Heart right ventricle (tissue), 16 donors: ENCODE data around the gene C6orf47. TPM values are rescaled to one million over a fixed set of nuclear protein-coding genes. Genes with fewer than 3 reads are reported as not detected.
A peak's percentile ranks its signal among the peaks of the same experiment; 100 is the strongest.

Experiments used
- ATAC-seq, 8 donors: fragments of 200-7000 bp; cut with Tn5 transposase; one replicate each; pipeline ENCODE4 v1.9.1; 2020; ENCODE audit warnings: mild to moderate bottlenecking in 8 of 8, moderate library complexity in 8 of 8, moderate number of reproducible peaks in 1 of 8
- DNase-seq, 2 donors: peaks; one replicate each; pipeline ENCODE4 v3.0.0-alpha.2; 2020
- H3K27ac ChIP-seq, 10 donors: fragments of 200-600 bp; sonication (generic) in 2 of 10; one replicate each; pipeline versions ENCODE4 v1.5.0 to v1.8.0; 2020 to 2022; ENCODE audit warnings: mild to moderate bottlenecking in 3 of 10
- H3K27me3 ChIP-seq, 7 donors: fragments of 200-600 bp; one replicate each; pipeline ENCODE4 v1.8.0; 2021 to 2022; ENCODE audit warnings: mild to moderate bottlenecking in 2 of 7
- H3K36me3 ChIP-seq, 9 donors: fragments of 200-600 bp; sonication (generic) in 1 of 9; one replicate each; pipeline versions ENCODE4 v1.5.0 to v1.8.0; 2020 to 2022; ENCODE audit warnings: mild to moderate bottlenecking in 2 of 9
- H3K4me1 ChIP-seq, 9 donors: fragments of 200-600 bp; sonication (generic) in 1 of 9; one replicate each; pipeline versions ENCODE4 v1.5.0 to v1.8.0; 2020 to 2022; ENCODE audit warnings: mild to moderate bottlenecking in 4 of 9
- H3K4me3 ChIP-seq, 10 donors: fragments of 200-600 bp; sonication (generic) in 2 of 10; one replicate each; pipeline versions ENCODE4 v1.5.0 to v1.8.0; 2020 to 2022; ENCODE audit warnings: mild to moderate bottlenecking in 7 of 10, moderate library complexity in 2 of 10
- H3K9me3 ChIP-seq, 11 donors: fragments of 200-600 bp in 10 of 11; sonication (generic) in 2 of 11; one replicate each; pipeline versions ENCODE4 v1.5.0 to v1.8.0; 2013 to 2022; ENCODE audit warnings: mild to moderate bottlenecking in 2 of 11, control low read depth in 1 of 11, moderate library complexity in 1 of 11
- WGBS, 2 donors: extraction: QIAGEN DNeasy Blood & Tissue Kit; methylation state at CpG; one replicate each; pipeline ENCODE4 v1.1.7; 2013; ENCODE audit warnings: inconsistent platforms in 1 of 2; 5-methylcytosine and 5-hydroxymethylcytosine counted together
- intact Hi-C, 10 donors: fragments of 100-400 bp; cut with DNase I; formaldehyde crosslinking; loops; one replicate each; pipeline versions ENCODE4 v1.11.1 to v1.14.2; 2022
- polyA plus RNA-seq, 2 donors: library from polyadenylated mRNA; stranded (reverse); fragments of 200-250 nt; gene quantifications; one replicate each; pipeline ENCODE4 v1.2.3, GENCODE V29; 2013
- total RNA-seq, 10 donors: library from RNA; stranded (reverse); fragmentation: NEBNext Ultra II Directional in 3 of 10; extraction: Animal tissue kit (Norgen Biotek cat#: 25700) in 3 of 10; gene quantifications; one replicate each; pipeline versions ENCODE4 v1.2.1 to v1.2.4, GENCODE V29; 2021 to 2023
- TF ChIP-seq, protein P1 (sequence below), 9 donors: fragments of 200-600 bp; sonication (generic) in 2 of 9; IDR thresholded peaks; one replicate each; pipeline versions ENCODE4 v1.5.0 to v1.8.0; 2021 to 2022; ENCODE audit warnings: antibody characterized with exemption in 9 of 9, mild to moderate bottlenecking in 5 of 9, moderate library complexity in 1 of 9
- donor health status: Arrhythmogenic right ventricular cardiomyopathy.
- donor health status: ischemic (EF 13 %, LVEDD 7.1; RV severe dilation, severe dysfunction).
- donor health status: healthy with polysubstance abuse.
- donor health status: DM: no; HTN: yes; CAD: no.
- donor health status: DM: no; HTN: no; CAD: no.
- donor health status: ischemic (EF 25% LVEDD 6.9; RV normal size, moderate dysfunction).
- donor health status: ischemic (EF 25% LVEDD 5.7; RV mildly dilated, moderate dysfunction).
- donor health status: healthy.
- donor health status: DM: yes; HTN: yes; CAD: no.
- donor health status: Ischemic cardiomyopathy.
- donor health status: ischemic (EF 35%, LVEDD 5.7; RV mildly dilated, moderate dysfunction).
- donor health status: nonischemic (EF 11% LVEDD 7.7; RV severe dilation, severe dysfunction).
- donor health status: DM: yes; HTN: yes; CAD: no.
- donor health status: PGD.
- donor health status: ischemic (EF 29% LVEDD 5.4; RV normal size, mild dysfunction).
- donor health status: nonischemic (EF 23%, LVEDD 6.1; RV moderate dilation, normal function).

The C6orf47 gene
- total and polyA plus RNA-seq, 12 donors, result 15.9 to 23.3 (median 18.1) TPM

DNA sequence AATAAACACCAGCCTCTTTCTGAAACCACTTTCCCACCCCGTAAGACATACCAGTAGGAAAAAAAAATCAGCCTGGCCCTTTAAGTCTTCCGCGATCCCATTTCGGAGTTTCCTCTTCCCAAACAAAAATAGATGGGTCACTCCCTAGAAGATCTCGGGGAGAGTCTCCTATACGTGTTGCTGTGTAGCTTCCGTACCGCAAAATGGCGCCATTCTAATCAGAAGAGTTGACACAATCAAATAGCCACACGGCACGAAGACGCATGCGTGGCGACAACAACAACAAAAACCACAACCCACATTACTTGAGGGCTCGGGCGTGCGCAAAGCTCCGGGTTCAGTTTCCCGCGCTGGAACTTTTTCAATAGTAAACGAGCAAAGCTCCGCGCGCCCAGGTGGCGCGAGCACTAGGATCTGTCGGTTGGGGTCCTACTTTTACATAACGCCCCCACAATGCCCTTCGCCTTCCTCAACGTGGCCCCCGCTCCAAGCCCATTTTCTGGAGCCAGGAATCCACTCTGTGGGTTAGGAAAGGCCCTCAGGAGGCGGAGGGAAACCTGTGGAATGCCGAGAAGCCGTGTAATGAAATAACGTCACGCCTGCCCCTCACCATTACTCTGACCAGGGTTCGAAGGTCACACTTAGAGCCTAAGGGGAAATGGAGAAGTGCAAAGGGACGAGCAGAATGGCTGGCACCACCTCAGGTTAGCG, 4.4 kb upstream of the C6orf47 start, which contains the start of gene GPANK1:
GPANK1 (minus strand) TSS at position 208 of the 711 bp plus-strand sequence. CDS start 519 bp downstream, outside the sequence.
- Histone ChIP-seq H3K27ac (peak within 1 kb of the TSS; percentile 70 to 98 (median 96)), H3K27me3 (no peaks in the 10 kb centered on the region), H3K9me3 (no peaks in the 10 kb centered on the region), H3K36me3 (peaks cover 0 to 56% (median 31%) of the 10 kb centered on the region in 9 donors), H3K4me1 (peaks cover 14 to 63% (median 57%) of the 10 kb centered on the region in 9 donors), H3K4me3 (peak within 1 kb of the TSS; percentile 56 to 98 (median 82))
- ATAC-seq, result peak; percentile 47 to 86 (median 73)
- DNase-seq, result peak; percentile 86 to 95
- TF ChIP-seq, protein P1, sequence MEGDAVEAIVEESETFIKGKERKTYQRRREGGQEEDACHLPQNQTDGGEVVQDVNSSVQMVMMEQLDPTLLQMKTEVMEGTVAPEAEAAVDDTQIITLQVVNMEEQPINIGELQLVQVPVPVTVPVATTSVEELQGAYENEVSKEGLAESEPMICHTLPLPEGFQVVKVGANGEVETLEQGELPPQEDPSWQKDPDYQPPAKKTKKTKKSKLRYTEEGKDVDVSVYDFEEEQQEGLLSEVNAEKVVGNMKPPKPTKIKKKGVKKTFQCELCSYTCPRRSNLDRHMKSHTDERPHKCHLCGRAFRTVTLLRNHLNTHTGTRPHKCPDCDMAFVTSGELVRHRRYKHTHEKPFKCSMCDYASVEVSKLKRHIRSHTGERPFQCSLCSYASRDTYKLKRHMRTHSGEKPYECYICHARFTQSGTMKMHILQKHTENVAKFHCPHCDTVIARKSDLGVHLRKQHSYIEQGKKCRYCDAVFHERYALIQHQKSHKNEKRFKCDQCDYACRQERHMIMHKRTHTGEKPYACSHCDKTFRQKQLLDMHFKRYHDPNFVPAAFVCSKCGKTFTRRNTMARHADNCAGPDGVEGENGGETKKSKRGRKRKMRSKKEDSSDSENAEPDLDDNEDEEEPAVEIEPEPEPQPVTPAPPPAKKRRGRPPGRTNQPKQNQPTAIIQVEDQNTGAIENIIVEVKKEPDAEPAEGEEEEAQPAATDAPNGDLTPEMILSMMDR (IDR thresholded peaks at IDR 0.05), result no peak
- intact Hi-C loops, result loop anchor here in 2 of 10 donors (5.0 to 10.0 kb wide), 4 partner anchors 123 to 1750 kb away; partner anchors contain the start of genes CUTA (in 1 of the 2), DDX39B (in 1 of the 2) and PHF1 (in 1 of the 2)
- 0 to 1% methylated on average over 39 of the region's 39 CpGs for WGBS, 2 donors

DNA sequence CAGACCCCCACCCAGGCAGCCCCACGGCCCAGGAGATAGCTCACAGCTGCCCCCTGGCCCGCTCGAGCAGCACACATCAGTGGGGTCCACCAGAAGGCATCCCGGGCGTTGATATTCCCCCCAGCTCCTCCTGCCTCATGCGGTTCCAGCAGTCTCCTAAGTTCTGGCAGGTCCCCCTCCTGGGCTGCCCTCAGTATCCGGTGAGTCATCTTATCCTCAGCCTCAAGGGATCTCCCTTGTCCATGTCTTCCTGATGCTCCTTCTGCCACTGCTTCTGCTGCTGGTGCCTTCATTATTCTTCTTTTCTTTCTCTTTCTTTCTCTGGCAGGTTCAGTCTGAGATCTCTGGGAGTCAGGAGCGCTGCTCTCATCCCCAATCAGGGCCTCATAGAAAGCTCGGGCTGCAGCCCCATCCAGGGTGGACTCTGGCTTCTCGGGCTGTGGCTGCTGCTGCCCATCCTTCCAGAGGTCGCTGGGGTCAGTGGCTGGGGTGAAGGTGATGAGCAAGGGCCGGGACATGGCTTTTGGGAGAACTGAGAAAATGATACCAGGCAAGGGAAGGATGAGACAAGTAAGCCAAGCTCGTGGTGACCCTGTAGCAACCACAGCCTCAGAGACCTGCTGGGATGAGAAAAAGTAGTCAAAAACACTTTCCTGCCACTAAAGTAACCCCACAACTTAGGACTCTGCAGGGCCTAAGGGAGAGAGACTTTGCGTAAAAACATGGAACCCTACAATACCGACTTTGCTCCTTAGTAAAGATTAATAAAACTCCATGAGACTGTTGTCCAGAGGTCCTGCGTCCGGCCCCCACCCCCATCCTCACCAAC, 3.6 kb upstream of the C6orf47 start:
- H3K27ac ChIP-seq, result peak overlapping the region; percentile 49 to 98 (median 96)
- H3K27me3 ChIP-seq, result no peaks in the 10 kb centered on the region
- DNase-seq (peak; percentile 29 to 56), ATAC-seq (peak in 1 of 8 donors; percentile 11)
- peak overlapping the region; percentile 56 to 98 (median 82) for H3K4me3 ChIP-seq
- TF ChIP-seq, protein P1 (IDR thresholded peaks at IDR 0.05), result no peak
- WGBS, 2 donors, result 8 to 11% methylated on average over 17 of the region's 17 CpGs
- H3K36me3 ChIP-seq, result peaks cover 0 to 48% (median 24%) of the 10 kb centered on the region in 9 donors
- no peaks in the 10 kb centered on the region for H3K9me3 ChIP-seq
- intact Hi-C loops, result loop anchor here in 1 of 10 donors (10.0 kb wide), 1 partner anchor 1751 kb away; the partner anchor contains the start of genes CUTA and PHF1
- peaks cover 20 to 70% (median 65%) of the 10 kb centered on the region in 9 donors for H3K4me1 ChIP-seq

DNA sequence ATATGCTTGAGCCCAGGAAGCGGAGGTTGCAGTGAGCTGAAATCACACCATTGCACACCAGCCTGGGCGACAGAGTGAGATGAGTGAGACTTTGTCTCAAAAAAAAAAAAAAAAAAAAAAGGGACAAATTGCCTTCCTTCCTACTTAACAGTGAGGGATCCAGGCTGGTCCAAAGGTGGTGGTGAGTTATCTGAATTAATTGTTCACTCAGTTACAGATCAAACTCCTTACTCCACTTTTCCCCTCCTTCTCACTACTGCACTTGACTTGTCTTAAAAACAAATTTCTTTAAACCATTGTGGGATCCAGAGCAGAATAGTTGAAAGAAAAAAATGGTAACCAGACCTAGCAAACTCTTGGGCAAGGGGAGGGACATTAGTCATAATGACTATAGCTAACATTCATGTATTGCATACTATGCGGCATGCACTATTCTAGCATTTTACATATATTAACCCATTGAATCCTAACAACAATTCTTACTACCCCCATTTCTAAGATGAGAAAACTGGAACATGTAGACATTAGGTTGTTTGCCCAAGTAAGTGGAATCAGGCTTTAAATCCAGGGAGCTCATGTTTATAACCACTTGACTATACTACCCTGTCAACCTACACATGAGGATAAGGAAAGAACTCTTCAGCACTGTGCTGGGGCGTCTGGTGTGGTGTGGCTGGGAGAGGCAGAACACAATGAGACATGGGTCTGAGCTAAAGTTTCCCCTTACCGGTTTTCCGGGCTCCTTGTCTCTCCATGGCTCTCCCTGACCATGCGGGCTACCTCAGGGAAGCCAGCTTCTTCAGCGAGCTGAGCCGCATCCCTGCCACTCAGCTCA, 2.8 kb upstream of the C6orf47 start:
- Histone ChIP-seq H3K4me3 (peak overlapping the region; percentile 56 to 98 (median 82)), H3K36me3 (peaks cover 0 to 44% (median 15%) of the 10 kb centered on the region in 9 donors), H3K9me3 (no peaks in the 10 kb centered on the region), H3K27me3 (no peaks in the 10 kb centered on the region), H3K4me1 (peaks cover 24 to 77% (median 71%) of the 10 kb centered on the region in 9 donors), H3K27ac (peak overlapping the region; percentile 49 to 98 (median 96))
- ATAC-seq, result no peak
- intact Hi-C loops, result loop anchor here in 1 of 10 donors (10.0 kb wide), 1 partner anchor 1751 kb away; the partner anchor contains the start of genes CUTA and PHF1
- DNase-seq, result no peak
- 41 to 52% methylated on average over 9 of the region's 9 CpGs for WGBS, 2 donors
- TF ChIP-seq, protein P1 (IDR thresholded peaks at IDR 0.05), result no peak
